Measurements from ENCODE around the gene ELP6.

GRCh38 chr3:47452453-47453215, 60.9 kb downstream of the ELP6 start:
- no peak for TF ChIP-seq CTCF (IDR thresholded peaks at IDR 0.05)
- TF ChIP-seq RCOR1 (IDR thresholded peaks at IDR 0.05; ENCODE audit: low read depth, low read length): no peak
- TF ChIP-seq EP300 (IDR thresholded peaks at IDR 0.05): no peak
- TF ChIP-seq ZFP36 (IDR thresholded peaks at IDR 0.05; ENCODE audit: borderline replicate concordance, partially characterized antibody): no peak

Data from A549 (cell line).